GM12892 (cell line): Measurements from ENCODE around the gene PPP6R3.
"Not testable (repeated sequence)": the region's sequence is repeated elsewhere in the genome, so short reads cannot be mapped to it uniquely, and the experiment has no call there.

Experiments
- DNase-seq: peaks from one replicate; pipeline ENCODE4 v3.0.0; 2011; ENCODE audit not compliant: insufficient read length
- FAIRE-seq: peaks from 2 replicates; lab custom pipeline; 2011; peaks lifted over from hg19 to GRCh38; lab: Jason Lieb, UNC
- POLR2A ChIP-seq: IDR thresholded peaks from 2 replicates; pipeline ENCODE4 v1.6.1; 2011; ENCODE audit warnings: low read depth, low read length, control low read depth
- POLR2AphosphoS5 ChIP-seq: IDR thresholded peaks from 2 replicates; pipeline ENCODE4 v1.6.1; 2011; ENCODE audit warnings: low read depth, low read length, control low read depth
- TAF1 ChIP-seq: IDR thresholded peaks from 2 replicates; pipeline ENCODE4 v1.6.1; 2011; ENCODE audit warnings: low read depth, mild to moderate bottlenecking, control low read depth, low read length, borderline replicate concordance

The PPP6R3 gene

GRCh38 chr11:68461575-68461917 lies 994 bp downstream of the PPP6R3 start:
- no peak for DNase-seq
- TF ChIP-seq TAF1 (no peak), POLR2A (no peak), POLR2AphosphoS5 (no peak)
- FAIRE-seq, result peak; percentile 48

GRCh38 chr11:68463714-68464113 lies 3.2 kb downstream of the PPP6R3 start:
- TF ChIP-seq TAF1, result no peak
- no peak for TF ChIP-seq POLR2AphosphoS5
- no peak for TF ChIP-seq POLR2A
- DNase-seq, result no peak
- no peak for FAIRE-seq

GRCh38 chr11:68467201-68467834 lies 6.8 kb downstream of the PPP6R3 start:
- DNase-seq, result no peak

GRCh38 chr11:68468217-68468828 lies 7.8 kb downstream of the PPP6R3 start:
- FAIRE-seq, result peak; percentile 33
- DNase-seq, result no peak
- no peak for TF ChIP-seq POLR2A

More at GRCh38 chr11:68467201-68467834, 6.8 kb downstream of the PPP6R3 start:
- FAIRE-seq, result no peak
- TF ChIP-seq TAF1, result no peak
- TF ChIP-seq POLR2A, result no peak
- no peak for TF ChIP-seq POLR2AphosphoS5

GRCh38 chr11:68469122-68469521 lies 8.6 kb downstream of the PPP6R3 start:
- FAIRE-seq, result no peak

GRCh38 chr11:68469642-68470041 lies 9.1 kb downstream of the PPP6R3 start:
- TF ChIP-seq POLR2AphosphoS5 (no peak), TAF1 (no peak), POLR2A (no peak)
- no peak for FAIRE-seq

More at GRCh38 chr11:68469122-68469521, 8.6 kb downstream of the PPP6R3 start:
- TF ChIP-seq POLR2A (no peak), POLR2AphosphoS5 (no peak), TAF1 (no peak)
- DNase-seq, result no peak

GRCh38 chr11:68470304-68470811 lies 9.8 kb downstream of the PPP6R3 start:
- FAIRE-seq (no peak), DNase-seq (no peak)
- TF ChIP-seq POLR2A (peak; percentile 31; the same call in 1 of the 2 replicates), POLR2AphosphoS5 (no peak)

More at GRCh38 chr11:68469642-68470041, 9.1 kb downstream of the PPP6R3 start:
- no peak for DNase-seq

- DNase-seq (no peak), FAIRE-seq (peak; percentile 27)
- TF ChIP-seq TAF1, result no peak
- TF ChIP-seq POLR2A, result no peak
- peak; percentile 43; the same call in 1 of the 2 replicates for TF ChIP-seq POLR2AphosphoS5
Observed at GRCh38 chr11:68471360-68472340, 11.1 kb downstream of the PPP6R3 start.

- TF ChIP-seq TAF1, result no peak
- no peak for TF ChIP-seq POLR2AphosphoS5
- no peak for TF ChIP-seq POLR2A
- FAIRE-seq (no peak), DNase-seq (no peak)
Observed at GRCh38 chr11:68472778-68473177, 12.2 kb downstream of the PPP6R3 start.

- TF ChIP-seq POLR2AphosphoS5 (no peak), TAF1 (no peak), POLR2A (no peak)
- FAIRE-seq, result peak; percentile 73
- no peak for DNase-seq
Observed at GRCh38 chr11:68473693-68474092, 13.1 kb downstream of the PPP6R3 start.

- not testable (repeated sequence) for FAIRE-seq, DNase-seq
Observed at GRCh38 chr11:68475626-68476025, 15.1 kb downstream of the PPP6R3 start.

- no peak for TF ChIP-seq TAF1
- no peak for TF ChIP-seq POLR2AphosphoS5
- TF ChIP-seq POLR2A, result no peak
- FAIRE-seq (no peak), DNase-seq (no peak)
Observed at GRCh38 chr11:68479390-68479789, 18.8 kb downstream of the PPP6R3 start.
